OCI-LY7 (cell line): ENCODE data around the gene UBL5. TPM values are rescaled to one million over a fixed set of nuclear protein-coding genes. Genes with fewer than 3 reads are reported as not detected.

ENCODE experiments used
- BruUV-seq: library from RNA; stranded (reverse); fragments of 400-500 nt; replicated peaks from 2 replicates; lab custom pipeline; 2021; lab: Mats Ljungman, UMichigan
- CTCF ChIA-PET: fragments of 300-600 bp; sonication (Branson Sonifier 250); formaldehyde crosslinking; loops from one replicate; lab custom pipeline; 2022; ENCODE audit warnings: antibody characterized with exemption; ENCODE audit not compliant: unreplicated experiment; lab: Charles Lee
- POLR2A ChIA-PET: fragments of 300-600 bp; sonication (Branson Sonifier 250); formaldehyde crosslinking; loops from one replicate; lab custom pipeline; 2022; ENCODE audit warnings: antibody characterized with exemption; lab: Charles Lee
- DNase-seq: peaks from one replicate; pipeline ENCODE4 v3.0.0-alpha.2; 2015; ENCODE audit warnings: low spot score
- H2AFZ ChIP-seq: fragments of 200-600 bp; sonication (generic), shearing (Covaris generic); 2 replicates; pipeline ENCODE4 v1.6.1; 2014; ENCODE audit warnings: mild to moderate bottlenecking, antibody characterized with exemption, low read length, moderate library complexity
- H3K27ac ChIP-seq: fragments of 200-600 bp; sonication (generic); 2 replicates; pipeline ENCODE4 v1.5.1; 2014; ENCODE audit warnings: mixed run types, low read depth, mild to moderate bottlenecking, moderate library complexity, low read length, inconsistent platforms; ENCODE audit not compliant: poor library complexity, severe bottlenecking
- H3K36me3 ChIP-seq: fragments of 200-600 bp; sonication (generic); 2 replicates; pipeline ENCODE4 v1.6.1; 2014; ENCODE audit warnings: mild to moderate bottlenecking, antibody characterized with exemption, low read length, moderate library complexity, mixed read lengths; ENCODE audit not compliant: insufficient read depth
- H3K4me1 ChIP-seq: fragments of 200-600 bp; sonication (generic); 2 replicates; pipeline ENCODE4 v1.5.1; 2014; ENCODE audit warnings: mild to moderate bottlenecking, low read length; ENCODE audit not compliant: insufficient read depth, poor library complexity, severe bottlenecking
- H3K4me2 ChIP-seq: fragments of 200-600 bp; sonication (generic); 2 replicates; pipeline ENCODE4 v1.6.1; 2014; ENCODE audit warnings: mild to moderate bottlenecking, low read length
- H3K4me3 ChIP-seq: fragments of 200-600 bp; sonication (generic); 2 replicates; pipeline ENCODE4 v1.5.1; 2014; ENCODE audit warnings: mild to moderate bottlenecking, low read depth, low read length; ENCODE audit not compliant: poor library complexity, severe bottlenecking
- H3K79me2 ChIP-seq: fragments of 200-600 bp; sonication (generic); 2 replicates; pipeline ENCODE4 v1.6.1; 2016; ENCODE audit warnings: low read depth, mild to moderate bottlenecking, low read length, moderate library complexity, mixed read lengths; ENCODE audit not compliant: insufficient read depth
- H3K9me2 ChIP-seq: fragments of 200-600 bp; sonication (generic); 2 replicates; pipeline ENCODE4 v1.6.1; 2016; ENCODE audit warnings: mild to moderate bottlenecking, low read length, mixed read lengths; ENCODE audit not compliant: insufficient read depth
- H3K9me3 ChIP-seq: fragments of 200-600 bp; sonication (generic); 2 replicates; pipeline ENCODE4 v1.6.1; 2014; ENCODE audit warnings: mild to moderate bottlenecking, mixed run types, low read length, mixed read lengths
- H4K20me1 ChIP-seq: fragments of 200-600 bp; sonication (generic); 2 replicates; pipeline ENCODE4 v1.6.1; 2014; ENCODE audit warnings: mild to moderate bottlenecking, antibody characterized with exemption, low read length, moderate library complexity, mixed read lengths; ENCODE audit not compliant: insufficient read depth
- CTCF ChIP-seq: fragments of 200-600 bp; sonication (generic); conservative IDR thresholded peaks from 2 replicates; pipeline ENCODE4 v1.5.1; 2014; ENCODE audit warnings: mild to moderate bottlenecking, antibody characterized with exemption, low read length, moderate library complexity, mixed read lengths
- EZH2phosphoT487 ChIP-seq: fragments of 200-600 bp; sonication (generic); IDR thresholded peaks from 2 replicates; pipeline ENCODE4 v1.6.1; 2018; ENCODE audit warnings: low read depth, borderline replicate concordance, mild to moderate bottlenecking, mixed run types, antibody characterized with exemption, low read length, moderate library complexity, mixed read lengths
- intact Hi-C: fragments of 100-400 bp; cut with micrococcal nuclease; formaldehyde crosslinking; loops from one replicate; pipeline ENCODE4 v1.10.0; 2022; ENCODE audit not compliant: unreplicated experiment
- total RNA-seq, 2 experiments: library from RNA; depleted of rRNA in 1 of 2; stranded (reverse); fragments of >200 nt in 1 of 2; shearing (Covaris generic) in 1 of 2; gene quantifications; 2 replicates each; pipeline ENCODE4 v1.2.3, GENCODE V29; 2014 to 2022

Gene UBL5
- total RNA-seq, 2 experiments from 2014 or later, result 162 to 323 TPM

- POLR2A ChIA-PET, result no interaction called here
- CTCF ChIA-PET, result no interaction called here
- Histone ChIP-seq H3K4me2 (no peak overlapping the region), H2AFZ (no peak overlapping the region), H3K4me3 (no peak overlapping the region), H4K20me1 (no peaks in the 10 kb centered on the region), H3K9me2 (no peaks in the 10 kb centered on the region), H3K27ac (no peak overlapping the region), H3K36me3 (peaks cover 3% of the 10 kb centered on the region; the same call in 1 of the 2 replicates), H3K4me1 (peaks cover 8% of the 10 kb centered on the region), H3K79me2 (no peaks in the 10 kb centered on the region), H3K9me3 (no peaks in the 10 kb centered on the region)
- no peak for TF ChIP-seq CTCF
- TF ChIP-seq EZH2phosphoT487, result no peak
- intact Hi-C loops, result loop anchor here (10.0 kb wide), 2 partner anchors 363 to 483 kb away; partner anchors contain the start of gene ZNF266
- BruUV-seq, result no TSS peak
- DNase-seq, result no peak
Measured at GRCh38 chr19:9797871-9798270, 29.8 kb upstream of the UBL5 start.

- intact Hi-C loops, result loop anchor here (10.0 kb wide), 2 partner anchors 364 to 484 kb away; partner anchors contain the start of gene ZNF266
- DNase-seq, result no peak
- Histone ChIP-seq H3K4me3 (no peak overlapping the region), H4K20me1 (no peaks in the 10 kb centered on the region), H3K9me3 (no peaks in the 10 kb centered on the region), H3K27ac (no peak overlapping the region), H3K4me2 (no peak overlapping the region), H3K4me1 (peaks cover 8% of the 10 kb centered on the region), H3K36me3 (peaks cover 3% of the 10 kb centered on the region; the same call in 1 of the 2 replicates), H3K79me2 (no peaks in the 10 kb centered on the region), H2AFZ (no peak overlapping the region), H3K9me2 (no peaks in the 10 kb centered on the region)
- BruUV-seq, result no TSS peak
- POLR2A ChIA-PET, result no interaction called here
- CTCF ChIA-PET, result no interaction called here
- no peak for TF ChIP-seq EZH2phosphoT487
- TF ChIP-seq CTCF, result no peak
Measured at GRCh38 chr19:9799162-9799561, 28.6 kb upstream of the UBL5 start.

- no peaks in the 10 kb centered on the region for H4K20me1 ChIP-seq
- no peak overlapping the region for H3K4me3 ChIP-seq
- DNase-seq, result no peak
- no peaks in the 10 kb centered on the region for H3K9me2 ChIP-seq
- H3K9me3 ChIP-seq, result no peaks in the 10 kb centered on the region
- ChIA-PET POLR2A (interaction anchor here (0.7 kb wide), 1 partner anchor 519 kb away, joined by 6 read pairs; no protein-coding TSS in a partner anchor), CTCF (no interaction called here)
- no peak for TF ChIP-seq CTCF
- TF ChIP-seq EZH2phosphoT487, result no peak
- peaks cover 16% of the 10 kb centered on the region for H3K36me3 ChIP-seq
- intact Hi-C loops, result no loop called here
- H3K4me2 ChIP-seq, result no peak overlapping the region
- no TSS peak for BruUV-seq
- H3K79me2 ChIP-seq, result no peaks in the 10 kb centered on the region
- no peak overlapping the region for H2AFZ ChIP-seq
- no peaks in the 10 kb centered on the region for H3K4me1 ChIP-seq
- no peak overlapping the region for H3K27ac ChIP-seq
Measured at GRCh38 chr19:9801976-9802375, 25.7 kb upstream of the UBL5 start.
